HFF-Myc (cell line): ENCODE measurements around the gene CLIC1.
A peak's percentile ranks its signal among the peaks of the same experiment; 100 is the strongest.

Experiments used
- DNase-seq: peaks from one replicate; pipeline ENCODE4 v3.0.0-alpha.2; 2011; ENCODE audit warnings: low read depth; ENCODE audit errors: extremely low read depth
- H3K4me3 ChIP-seq: replicated peaks from 2 replicates; pipeline ENCODE4 v1.5.1; 2011; ENCODE audit warnings: low read depth, mild to moderate bottlenecking, control low read depth, low read length
- TF ChIP-seq, protein P1 (sequence below): IDR thresholded peaks from 2 replicates; pipeline ENCODE4 v1.5.1; 2012; ENCODE audit warnings: mild to moderate bottlenecking, low read depth, low read length, control low read depth; ENCODE audit errors: missing control alignments

The CLIC1 gene

DNA sequence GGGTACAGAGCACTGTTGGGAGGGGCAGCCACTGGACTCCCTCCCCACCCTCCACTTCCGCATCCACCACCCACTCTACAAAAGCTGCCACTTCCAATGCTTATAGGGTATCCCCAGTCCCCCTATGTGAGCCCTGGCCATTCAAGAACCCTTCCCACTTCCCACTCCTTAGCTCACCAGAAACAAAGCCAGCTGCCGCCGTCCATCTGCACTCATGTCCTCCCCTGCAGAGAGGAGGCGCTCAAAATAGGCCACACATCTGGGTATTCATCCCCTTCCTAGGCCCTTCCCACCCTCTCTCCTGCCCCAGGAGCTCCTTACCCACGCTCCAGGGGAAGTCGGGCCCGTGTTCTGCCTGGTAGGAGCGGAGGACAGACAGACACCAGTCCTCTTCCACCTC lies 49.0 kb downstream of the CLIC1 start:
- TF ChIP-seq, protein P1, sequence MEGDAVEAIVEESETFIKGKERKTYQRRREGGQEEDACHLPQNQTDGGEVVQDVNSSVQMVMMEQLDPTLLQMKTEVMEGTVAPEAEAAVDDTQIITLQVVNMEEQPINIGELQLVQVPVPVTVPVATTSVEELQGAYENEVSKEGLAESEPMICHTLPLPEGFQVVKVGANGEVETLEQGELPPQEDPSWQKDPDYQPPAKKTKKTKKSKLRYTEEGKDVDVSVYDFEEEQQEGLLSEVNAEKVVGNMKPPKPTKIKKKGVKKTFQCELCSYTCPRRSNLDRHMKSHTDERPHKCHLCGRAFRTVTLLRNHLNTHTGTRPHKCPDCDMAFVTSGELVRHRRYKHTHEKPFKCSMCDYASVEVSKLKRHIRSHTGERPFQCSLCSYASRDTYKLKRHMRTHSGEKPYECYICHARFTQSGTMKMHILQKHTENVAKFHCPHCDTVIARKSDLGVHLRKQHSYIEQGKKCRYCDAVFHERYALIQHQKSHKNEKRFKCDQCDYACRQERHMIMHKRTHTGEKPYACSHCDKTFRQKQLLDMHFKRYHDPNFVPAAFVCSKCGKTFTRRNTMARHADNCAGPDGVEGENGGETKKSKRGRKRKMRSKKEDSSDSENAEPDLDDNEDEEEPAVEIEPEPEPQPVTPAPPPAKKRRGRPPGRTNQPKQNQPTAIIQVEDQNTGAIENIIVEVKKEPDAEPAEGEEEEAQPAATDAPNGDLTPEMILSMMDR: no peak
- DNase-seq: no peak

DNA sequence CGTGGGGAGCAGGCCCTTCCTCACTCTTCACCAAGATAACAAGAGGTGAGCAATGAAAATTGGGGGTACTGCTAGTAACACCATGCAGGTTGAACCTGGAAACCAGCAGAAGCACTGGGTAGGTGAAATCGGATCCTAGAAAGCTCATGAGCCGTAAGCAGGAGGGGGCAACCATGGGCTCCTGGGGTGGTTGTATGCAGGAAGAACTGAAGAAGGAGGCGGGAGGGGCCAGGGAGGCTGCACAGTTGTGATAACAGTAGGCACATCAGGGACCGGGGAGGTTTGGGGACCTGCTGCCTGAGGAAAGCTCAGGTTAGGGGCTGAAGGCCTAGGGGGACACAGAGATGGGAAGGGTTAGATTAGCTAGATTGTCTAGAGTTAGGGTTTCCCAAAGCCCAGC lies 49.8 kb downstream of the CLIC1 start:
- H3K4me3 ChIP-seq: no peak overlapping the region
- TF ChIP-seq, protein P1: no peak
- DNase-seq: no peak

More for the DNA sequence above, 49.0 kb downstream of the CLIC1 start:
- no peak overlapping the region for H3K4me3 ChIP-seq

DNA sequence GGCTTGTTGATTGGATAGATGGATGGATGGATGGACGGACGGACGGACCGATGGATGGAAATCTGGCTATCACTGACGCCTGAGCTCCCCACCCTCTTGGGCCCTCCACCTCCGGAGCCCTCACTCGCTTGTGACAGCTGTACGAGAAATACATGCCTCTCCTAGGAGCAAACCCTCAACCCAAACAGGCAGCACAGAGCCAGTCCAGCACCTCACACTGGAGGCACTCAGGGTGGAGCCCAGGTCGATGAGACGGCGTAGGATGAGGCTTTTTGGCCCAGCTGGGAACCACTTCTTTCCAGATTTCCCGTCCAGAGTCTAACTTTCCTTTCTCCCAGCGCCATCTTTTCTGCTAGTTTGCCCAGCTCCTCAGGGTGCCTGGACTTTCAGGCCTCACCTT lies 52.7 kb downstream of the CLIC1 start:
- TF ChIP-seq, protein P1: no peak
- DNase-seq: no peak
- no peak overlapping the region for H3K4me3 ChIP-seq

DNA sequence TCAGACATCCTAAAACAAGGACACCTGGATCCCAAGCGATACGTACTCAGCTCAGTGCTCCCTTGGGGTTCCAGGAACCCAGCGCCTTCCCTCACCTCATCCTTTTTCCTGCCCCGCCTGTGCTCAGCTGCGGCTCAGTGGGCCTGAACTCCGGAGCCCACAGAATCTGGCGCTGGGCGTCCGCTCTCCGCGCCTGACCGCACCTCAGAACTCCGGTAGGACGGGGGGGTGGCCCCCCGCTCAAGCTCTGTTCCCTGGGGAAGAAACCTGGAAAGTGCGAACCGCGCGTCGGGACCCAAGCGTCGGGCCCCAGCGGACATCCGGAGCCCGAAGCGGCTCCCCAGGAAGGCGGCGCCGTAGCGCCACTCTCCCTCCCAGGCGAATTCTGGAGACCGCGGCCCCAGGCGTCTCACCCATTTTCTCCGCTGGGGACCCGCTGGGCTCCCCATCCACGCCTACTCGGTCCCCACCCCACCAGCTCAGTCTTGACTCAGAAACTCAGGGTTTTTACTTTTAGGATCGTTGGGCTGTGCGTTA lies 55.1 kb downstream of the CLIC1 start:
- TF ChIP-seq, protein P1: no peak
- DNase-seq: no peak

More for the DNA sequence above, 55.1 kb downstream of the CLIC1 start:
- H3K4me3 ChIP-seq: peak overlapping the region; percentile 45
